ENCODE data around the gene UBE4B.
"Not testable (repeated sequence)": the region's sequence is repeated elsewhere in the genome, so short reads cannot be mapped to it uniquely, and the experiment has no call there.

The UBE4B gene

GRCh38 chr1:10217748-10218441, 185.1 kb downstream of the UBE4B start:
- H3K4me1 ChIP-seq (ENCODE audit: low read length) = no peaks in the 10 kb centered on the region
- H3K4me2 ChIP-seq (ENCODE audit: low read depth, low read length) = no peak overlapping the region
- no peaks in the 10 kb centered on the region for H3K9me2 ChIP-seq (replicated peaks; ENCODE audit: insufficient read depth, low read length)
- no peak overlapping the region for H3K4me3 ChIP-seq (ENCODE audit: low read length)
- H3K27me3 ChIP-seq (replicated peaks; ENCODE audit: insufficient read depth, low read length) = no peaks in the 10 kb centered on the region
- H3K9me3 ChIP-seq (replicated peaks; ENCODE audit: insufficient read depth, low read length) = no peaks in the 10 kb centered on the region
- H3K9ac ChIP-seq (ENCODE audit: low read length) = no peak overlapping the region
- H3K79me2 ChIP-seq (ENCODE audit: low read length) = peaks cover 91% of the 10 kb centered on the region
- H3K36me3 ChIP-seq (replicated peaks; ENCODE audit: insufficient read depth, low read length) = no peaks in the 10 kb centered on the region
- no peaks in the 10 kb centered on the region for H3F3A ChIP-seq (ENCODE audit: insufficient read depth, low read length)
- H2AFZ ChIP-seq (ENCODE audit: low read length) = no peak overlapping the region
- H4K20me1 ChIP-seq (ENCODE audit: insufficient read depth, low read length) = no peaks in the 10 kb centered on the region
- DNase-seq = peak; percentile 32
- H3K27ac ChIP-seq (ENCODE audit: low read length) = no peak overlapping the region
- TF ChIP-seq EZH2phosphoT487 (IDR thresholded peaks at IDR 0.05; ENCODE audit: low read length) (no peak), CTCF (IDR thresholded peaks at IDR 0.05; ENCODE audit: low read length) (no peak), EZH2 (optimal IDR thresholded peaks at IDR 0.05; ENCODE audit: low read depth, low read length) (no peak)

- no peak for DNase-seq
- peaks cover 97% of the 10 kb centered on the region for H3K79me2 ChIP-seq (ENCODE audit: low read length)
- H3K4me1 ChIP-seq (ENCODE audit: low read length) = no peaks in the 10 kb centered on the region
Observed at GRCh38 chr1:10220200-10220599, 187.4 kb downstream of the UBE4B start.

GRCh38 chr1:10220657-10221056, 187.9 kb downstream of the UBE4B start:
- not testable (repeated sequence) for H3K9ac ChIP-seq (ENCODE audit: low read length); H4K20me1 ChIP-seq (ENCODE audit: insufficient read depth, low read length); H2AFZ ChIP-seq (ENCODE audit: low read length); H3K27ac ChIP-seq (ENCODE audit: low read length); H3F3A ChIP-seq (ENCODE audit: insufficient read depth, low read length); H3K4me3 ChIP-seq (ENCODE audit: low read length); H3K36me3 ChIP-seq (replicated peaks; ENCODE audit: insufficient read depth, low read length); H3K27me3 ChIP-seq (replicated peaks; ENCODE audit: insufficient read depth, low read length); DNase-seq; H3K9me2 ChIP-seq (replicated peaks; ENCODE audit: insufficient read depth, low read length); H3K4me1 ChIP-seq (ENCODE audit: low read length); H3K4me2 ChIP-seq (ENCODE audit: low read depth, low read length); H3K9me3 ChIP-seq (replicated peaks; ENCODE audit: insufficient read depth, low read length)
- peaks cover 97% of the 10 kb centered on the region for H3K79me2 ChIP-seq (ENCODE audit: low read length)

More at GRCh38 chr1:10220200-10220599, 187.4 kb downstream of the UBE4B start:
- Histone ChIP-seq H3K36me3 (replicated peaks; ENCODE audit: insufficient read depth, low read length) (no peaks in the 10 kb centered on the region), H3K27me3 (replicated peaks; ENCODE audit: insufficient read depth, low read length) (no peaks in the 10 kb centered on the region), H3K27ac (ENCODE audit: low read length) (no peak overlapping the region), H3K4me2 (ENCODE audit: low read depth, low read length) (no peak overlapping the region), H3F3A (ENCODE audit: insufficient read depth, low read length) (no peaks in the 10 kb centered on the region), H3K9ac (ENCODE audit: low read length) (no peak overlapping the region), H4K20me1 (ENCODE audit: insufficient read depth, low read length) (no peaks in the 10 kb centered on the region), H2AFZ (ENCODE audit: low read length) (no peak overlapping the region), H3K9me3 (replicated peaks; ENCODE audit: insufficient read depth, low read length) (no peaks in the 10 kb centered on the region), H3K9me2 (replicated peaks; ENCODE audit: insufficient read depth, low read length) (no peaks in the 10 kb centered on the region), H3K4me3 (ENCODE audit: low read length) (no peak overlapping the region)
- TF ChIP-seq CTCF (IDR thresholded peaks at IDR 0.05; ENCODE audit: low read length) (no peak), EZH2phosphoT487 (IDR thresholded peaks at IDR 0.05; ENCODE audit: low read length) (no peak), EZH2 (optimal IDR thresholded peaks at IDR 0.05; ENCODE audit: low read depth, low read length) (no peak)

GRCh38 chr1:10225573-10225972, 192.8 kb downstream of the UBE4B start:
- Histone ChIP-seq H3K4me2 (ENCODE audit: low read depth, low read length) (no peak overlapping the region), H3F3A (ENCODE audit: insufficient read depth, low read length) (no peaks in the 10 kb centered on the region), H3K4me1 (ENCODE audit: low read length) (no peaks in the 10 kb centered on the region), H2AFZ (ENCODE audit: low read length) (no peak overlapping the region), H3K9me2 (replicated peaks; ENCODE audit: insufficient read depth, low read length) (no peaks in the 10 kb centered on the region), H3K27ac (ENCODE audit: low read length) (no peak overlapping the region), H3K36me3 (replicated peaks; ENCODE audit: insufficient read depth, low read length) (no peaks in the 10 kb centered on the region), H3K9me3 (replicated peaks; ENCODE audit: insufficient read depth, low read length) (no peaks in the 10 kb centered on the region), H3K27me3 (replicated peaks; ENCODE audit: insufficient read depth, low read length) (no peaks in the 10 kb centered on the region), H3K79me2 (ENCODE audit: low read length) (peaks cover 95% of the 10 kb centered on the region), H3K9ac (ENCODE audit: low read length) (no peak overlapping the region), H3K4me3 (ENCODE audit: low read length) (no peak overlapping the region), H4K20me1 (ENCODE audit: insufficient read depth, low read length) (no peaks in the 10 kb centered on the region)
- TF ChIP-seq EZH2 (optimal IDR thresholded peaks at IDR 0.05; ENCODE audit: low read depth, low read length) (no peak), CTCF (IDR thresholded peaks at IDR 0.05; ENCODE audit: low read length) (no peak), EZH2phosphoT487 (IDR thresholded peaks at IDR 0.05; ENCODE audit: low read length) (no peak)
- DNase-seq = no peak

Measured in MM.1S (cell line).